C1 segment of cervical spinal cord (tissue), 14 donors: Measurements from ENCODE around the gene ZSCAN31.

Experiments used
- DNase-seq, 14 donors: peaks; one replicate each; lab custom pipeline; 2025; lab: John Stamatoyannopoulos, UW

ZSCAN31 gene

DNA sequence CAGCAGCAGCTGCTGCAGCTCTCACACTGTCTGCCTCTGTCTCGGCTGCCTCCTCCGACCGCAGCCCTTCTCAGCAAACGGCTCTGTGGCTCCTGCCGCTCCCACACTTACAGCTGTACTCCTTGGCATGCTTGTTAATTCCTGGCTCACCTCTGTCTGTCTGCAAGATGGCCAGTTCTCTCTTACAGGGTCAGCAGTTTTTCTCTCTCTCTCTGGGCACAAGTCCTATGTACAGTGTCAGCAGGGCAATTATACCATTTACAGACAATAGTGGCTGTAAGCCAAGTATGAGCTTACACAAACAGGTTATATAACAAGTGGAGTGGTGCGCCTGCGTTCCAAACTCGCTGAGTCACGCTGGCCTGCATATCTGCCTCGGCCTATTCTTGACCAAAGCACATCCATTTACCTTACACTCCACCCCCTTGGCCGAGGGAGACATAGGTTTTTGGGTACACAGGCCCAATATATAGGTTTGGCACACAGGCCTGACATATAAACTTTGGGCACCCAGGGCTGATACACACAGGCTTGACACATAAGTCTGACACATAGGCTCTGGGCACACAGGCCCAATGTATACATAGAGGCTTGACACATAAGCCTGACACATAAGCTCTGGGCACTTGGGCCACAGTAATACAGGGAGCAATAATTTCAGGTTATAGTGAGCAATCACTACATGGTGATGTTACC, 18.2 kb upstream of the ZSCAN31 start:
- peak in 5 of 14 donors; percentile 1 to 65 (median 10) for DNase-seq

DNA sequence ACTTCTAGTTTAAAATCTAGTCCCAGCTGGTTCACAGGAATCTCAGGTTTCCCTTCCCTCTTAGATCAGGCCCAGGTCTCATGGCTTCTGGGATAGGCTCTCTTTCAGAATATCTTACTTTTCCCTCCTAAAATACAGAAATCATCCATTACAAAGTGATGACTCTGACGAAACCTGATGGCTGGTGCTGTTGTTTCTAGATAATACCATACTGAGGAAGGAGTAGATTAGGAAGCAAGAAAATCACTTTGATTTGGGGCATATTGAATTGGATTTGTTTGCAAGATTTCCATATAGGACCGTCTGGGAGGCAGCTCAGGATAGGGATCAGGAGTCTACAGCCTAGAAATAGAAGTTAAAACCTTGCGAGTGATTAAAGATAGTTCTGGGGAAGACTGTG, 17.4 kb upstream of the ZSCAN31 start:
- DNase-seq = no peak

DNA sequence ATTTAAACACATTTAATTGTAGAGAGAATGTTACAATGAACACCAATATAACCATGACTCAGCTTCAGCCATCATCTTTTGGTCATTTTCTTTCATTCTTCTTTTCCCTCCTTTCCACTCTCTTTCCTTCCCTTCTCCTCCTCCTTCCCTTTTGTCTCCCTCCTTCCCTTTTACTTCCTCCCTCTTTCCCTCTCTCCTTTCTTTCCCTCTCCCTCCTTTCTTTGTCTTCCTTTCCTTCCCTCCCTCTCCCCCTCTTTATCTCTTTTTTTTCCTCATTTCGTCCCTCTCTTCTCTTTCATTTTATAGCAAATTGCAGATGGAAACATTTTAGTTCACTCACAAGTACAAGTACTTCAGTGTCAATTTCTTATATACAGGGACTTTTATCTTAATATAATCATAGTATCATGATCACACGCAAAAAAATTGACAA, 15.6 kb upstream of the ZSCAN31 start:
- DNase-seq = no peak

- no peak for DNase-seq
Observed at GRCh38 chr6:28351087-28351486, 15.1 kb upstream of the ZSCAN31 start.

DNA sequence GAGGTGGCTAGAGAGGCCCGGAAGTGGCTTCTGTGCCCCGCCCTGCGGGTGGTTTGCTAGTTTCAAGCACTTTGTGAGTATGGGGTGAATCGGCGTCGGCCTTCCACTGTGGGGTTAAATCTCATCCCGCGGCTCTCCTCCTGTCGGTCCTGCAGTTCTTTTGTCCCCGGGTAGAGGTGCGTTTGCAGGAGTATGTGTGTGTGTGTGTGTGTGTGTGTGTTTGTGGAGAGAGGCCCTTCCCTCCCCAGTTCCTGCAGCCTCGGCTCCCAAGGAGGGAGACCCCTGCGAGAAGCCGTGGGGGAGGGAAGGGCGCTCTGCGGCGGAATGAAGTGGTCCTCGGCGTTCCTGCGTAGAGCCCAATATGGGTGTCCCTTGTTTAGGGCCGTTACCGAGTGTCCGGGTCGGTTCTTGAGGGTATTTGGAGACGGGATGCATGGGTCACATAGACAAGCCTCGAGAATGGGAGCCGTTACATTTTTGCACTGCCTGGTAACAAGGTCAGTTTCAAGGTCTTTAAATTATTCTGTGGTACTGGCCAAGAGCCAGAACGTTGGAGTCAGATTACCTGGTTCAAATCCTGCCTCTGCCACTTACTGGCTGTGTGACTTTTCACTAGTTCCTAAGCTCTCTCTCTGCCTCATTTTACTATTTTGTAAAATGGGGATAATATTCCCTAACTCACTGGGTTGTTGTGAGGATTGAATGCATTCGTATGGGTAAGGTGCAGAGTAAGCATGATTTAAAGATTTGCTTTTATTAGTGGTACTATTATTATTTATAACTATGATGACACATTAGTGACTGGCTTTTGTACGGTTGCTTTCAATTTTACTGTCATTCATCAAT, 14.2 kb upstream of the ZSCAN31 start, which contains the start of gene ZKSCAN3:
TSS of gene ZKSCAN3 (plus strand) at position 56 of the 846 bp plus-strand sequence. CDS start 9,640 bp downstream, outside the sequence.
- peak; percentile 6 to 84 (median 63) for DNase-seq

DNA sequence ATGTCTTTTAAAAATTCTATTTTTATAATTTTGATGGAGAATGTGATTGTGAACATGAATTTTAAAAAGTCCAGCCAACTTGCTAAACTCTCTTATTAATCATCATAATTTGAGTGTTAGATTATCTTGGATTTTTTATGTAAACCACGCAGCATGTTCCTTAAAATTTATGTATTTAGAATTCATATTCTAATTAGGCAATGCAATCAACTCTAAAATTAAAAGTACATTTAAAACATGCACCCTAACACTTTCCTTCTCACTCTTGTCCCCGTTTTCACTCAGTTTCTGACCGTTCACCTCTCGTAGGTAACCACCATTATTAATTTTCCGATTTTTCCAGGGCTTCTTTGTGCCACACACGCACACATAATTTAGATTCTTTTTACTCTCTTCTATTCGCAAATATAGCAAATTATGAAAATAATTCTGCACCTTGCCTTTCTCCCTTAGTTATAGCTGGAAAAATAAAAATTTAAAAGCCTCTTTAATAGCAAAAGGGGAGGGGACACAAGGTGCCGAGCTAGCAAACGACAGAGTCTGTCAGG, 13.5 kb upstream of the ZSCAN31 start:
- no peak for DNase-seq

- no peak for DNase-seq
Observed at GRCh38 chr6:28347119-28347518, 11.2 kb upstream of the ZSCAN31 start.

DNA sequence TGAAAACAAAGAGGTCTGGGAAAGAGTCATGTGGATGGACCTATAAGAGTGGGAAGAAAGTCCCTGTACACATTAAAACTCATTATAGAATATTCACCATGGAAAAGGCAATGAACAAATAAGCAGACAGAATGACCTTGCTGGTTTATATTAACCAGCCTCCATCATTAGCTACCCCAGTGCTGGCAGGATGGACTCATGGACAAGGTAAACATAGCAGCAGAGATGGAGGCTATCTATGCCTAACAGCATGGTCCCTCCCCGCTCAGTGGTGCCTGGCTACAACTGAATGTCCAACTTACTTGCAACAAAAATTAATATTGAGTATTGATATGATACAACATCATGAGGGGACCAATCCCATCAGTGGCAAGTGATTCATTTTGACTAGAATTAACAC, 9.3 kb upstream of the ZSCAN31 start:
- DNase-seq = no peak

GRCh38 chr6:28343898-28344677, 8.1 kb upstream of the ZSCAN31 start:
- no peak for DNase-seq

DNA sequence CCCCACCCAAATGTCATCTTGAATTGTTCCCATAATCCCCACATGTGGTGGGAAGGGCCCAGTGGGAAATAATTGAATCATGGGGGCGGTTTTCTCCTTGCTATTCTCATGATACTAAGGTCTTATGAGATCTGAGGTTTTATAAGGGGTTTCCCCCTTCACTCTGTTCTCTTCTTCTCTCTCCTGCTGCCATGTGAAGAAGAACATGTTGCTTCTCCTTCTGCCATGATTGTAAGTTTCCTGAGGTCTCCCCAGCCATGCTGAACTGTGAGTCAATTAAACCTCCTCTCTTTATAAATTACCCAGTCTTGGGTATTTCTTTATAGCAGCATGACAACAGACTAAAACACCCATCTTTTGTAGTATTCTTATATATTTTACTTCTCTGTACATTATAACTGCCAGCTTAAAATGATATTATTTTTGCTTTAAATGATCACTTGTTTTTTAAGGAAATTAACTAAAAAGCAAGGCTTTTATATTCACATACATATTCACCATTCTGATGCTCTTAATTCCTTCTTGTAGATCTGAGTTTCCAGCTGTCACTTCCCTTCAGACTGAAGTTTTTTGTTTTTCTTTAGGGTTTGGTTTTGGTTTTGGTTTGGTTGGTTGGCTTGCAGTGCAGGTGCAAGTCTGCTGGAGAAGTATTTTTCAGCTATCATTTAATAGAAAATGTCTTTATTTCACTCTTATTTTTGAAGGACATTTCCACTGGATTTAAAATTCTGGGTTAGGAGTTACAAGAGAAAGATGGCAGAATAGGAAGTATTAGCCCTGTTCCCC, 4.6 kb upstream of the ZSCAN31 start:
- DNase-seq = no peak

GRCh38 chr6:28337121-28337520, 1.2 kb upstream of the ZSCAN31 start:
- DNase-seq = no peak

DNA sequence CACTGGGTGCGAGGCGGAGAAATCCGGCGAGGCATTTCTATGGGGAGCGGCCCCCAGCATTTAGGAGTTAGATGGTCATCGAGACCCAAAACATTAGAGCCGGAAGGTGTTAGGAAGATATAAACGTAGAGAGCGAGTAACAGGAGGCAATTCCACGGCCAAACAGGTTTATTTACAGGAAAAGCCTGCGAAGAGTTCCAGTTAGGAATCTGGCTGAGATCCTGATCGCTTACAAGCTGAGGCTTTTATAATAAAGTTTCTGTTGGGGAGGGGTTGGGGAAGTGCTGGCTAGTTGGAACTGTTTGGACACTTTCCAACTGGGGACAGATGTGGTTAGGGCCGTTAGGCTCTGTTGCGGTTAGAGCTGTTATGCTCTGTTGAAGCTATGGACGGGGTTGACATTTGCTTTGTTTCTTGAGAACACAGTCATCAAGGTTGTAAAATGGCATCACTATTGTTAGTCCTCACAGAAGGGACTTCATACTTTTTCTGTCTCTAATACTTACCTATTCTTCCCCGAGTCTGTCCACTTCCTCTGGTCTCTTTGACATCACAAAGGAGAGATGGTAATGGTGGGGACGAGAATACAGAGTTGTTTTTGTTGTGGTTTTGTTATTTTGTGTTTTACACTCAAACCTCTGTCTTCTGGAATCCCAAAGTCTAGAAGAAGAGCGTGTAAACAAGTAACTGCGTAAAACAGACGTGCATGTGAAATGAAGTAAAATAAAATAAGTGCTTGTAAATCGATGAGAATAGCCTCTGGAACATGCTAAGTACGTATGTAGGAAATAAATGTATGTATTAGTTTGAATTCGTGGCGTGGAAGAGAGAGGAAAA, 554 bp upstream of the ZSCAN31 start:
- peak in 4 of 14 donors; percentile 45 to 73 (median 50) for DNase-seq

DNA sequence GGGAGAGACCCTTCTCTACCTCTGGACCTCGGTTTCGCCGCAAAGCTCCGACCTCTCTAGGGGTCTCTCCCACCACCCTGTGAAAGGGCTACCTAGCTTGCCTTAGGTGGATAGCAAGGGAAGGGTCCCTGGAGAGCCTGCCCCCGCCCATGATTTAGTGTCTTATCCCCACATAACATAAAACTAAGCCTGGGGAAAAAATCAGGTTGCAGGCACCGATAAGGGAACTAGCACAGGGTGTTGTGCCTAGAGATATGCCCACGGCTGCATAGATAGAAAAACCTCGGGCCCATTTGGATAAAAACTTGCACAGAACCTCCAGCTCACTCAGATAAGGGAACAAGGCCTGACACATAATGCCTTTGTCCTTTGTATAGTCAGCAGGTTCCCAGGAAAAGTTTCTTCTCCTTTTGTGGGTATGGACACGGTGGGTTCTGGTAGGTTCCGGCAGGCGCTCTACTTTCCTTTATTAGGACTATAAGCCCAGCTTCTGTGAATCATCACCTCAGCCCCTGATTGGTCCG, 846 bp downstream of the ZSCAN31 start:
- no peak for DNase-seq

- no peak for DNase-seq
Observed at GRCh38 chr6:28334286-28335039, 1.5 kb downstream of the ZSCAN31 start.

- DNase-seq = no peak
Observed at GRCh38 chr6:28333599-28334018, 2.3 kb downstream of the ZSCAN31 start.

DNA sequence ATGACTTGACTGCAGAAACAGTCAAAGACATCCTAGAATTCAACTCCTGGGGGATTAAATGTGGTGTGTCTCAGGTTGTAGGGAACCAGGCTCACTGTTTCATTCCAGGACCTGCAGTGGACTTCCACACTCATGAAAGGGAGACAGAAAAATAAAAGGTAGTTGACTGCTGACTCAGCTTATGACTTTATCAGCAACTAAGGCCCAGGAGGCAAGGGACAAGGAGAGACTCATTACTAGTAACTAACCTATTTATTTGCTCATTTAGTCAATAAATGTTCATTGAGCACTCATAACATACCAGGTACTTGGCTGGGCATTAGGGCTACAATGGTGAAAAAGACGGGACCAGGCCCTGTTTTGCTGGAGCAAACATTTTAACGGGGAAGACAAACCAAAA, 2.9 kb downstream of the ZSCAN31 start:
- DNase-seq = no peak

- no peak for DNase-seq
Observed at GRCh38 chr6:28330041-28330440, 5.9 kb downstream of the ZSCAN31 start.

DNA sequence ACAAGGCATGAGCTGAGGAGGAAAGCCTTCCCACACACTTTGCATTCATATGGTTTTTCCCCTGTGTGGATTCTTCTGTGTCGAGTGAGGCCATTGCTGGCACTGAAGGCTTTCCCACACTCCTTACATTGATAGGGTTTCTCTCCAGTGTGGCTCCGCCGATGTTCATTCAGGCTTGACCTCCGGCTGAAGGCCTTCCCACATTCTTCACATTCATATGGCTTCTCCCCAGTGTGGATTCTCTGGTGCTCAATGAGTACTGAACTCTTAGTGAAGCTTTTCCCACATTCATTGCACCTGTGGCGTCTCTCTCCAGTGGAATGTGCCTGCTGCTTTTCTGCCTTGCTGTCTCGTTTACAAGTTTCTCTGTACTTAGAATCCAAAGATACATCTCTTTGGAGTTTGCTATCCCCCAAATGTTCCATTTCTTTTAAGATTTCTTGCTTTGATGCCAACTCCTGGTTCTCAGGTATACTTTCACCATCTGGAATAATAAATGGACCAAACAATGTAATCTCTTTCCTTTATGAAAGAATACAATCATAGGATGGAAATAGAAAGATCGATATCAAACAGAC, 9.5 kb downstream of the ZSCAN31 start:
- no peak for DNase-seq
